GM18873 (cell line): ENCODE data around the gene MAGI2.
"Not testable (repeated sequence)": the region's sequence is repeated elsewhere in the genome, so short reads cannot be mapped to it uniquely, and the experiment has no call there.

ENCODE experiments used
- ATAC-seq: cut with Tn5 transposase; IDR thresholded peaks from one replicate; pipeline ENCODE4 v1.9.1; 2021; ENCODE audit warnings: mild to moderate bottlenecking, moderate library complexity, moderate number of reproducible peaks; ENCODE audit not compliant: unreplicated experiment, low FRiP score

MAGI2 gene

GRCh38 chr7:78296046-78296597, 1157.3 kb downstream of the MAGI2 start:
- ATAC-seq = no peak

- not testable (repeated sequence) for ATAC-seq
Measured at GRCh38 chr7:78289471-78289870, 1164.0 kb downstream of the MAGI2 start.

- no peak for ATAC-seq
Measured at GRCh38 chr7:78284945-78285344, 1168.5 kb downstream of the MAGI2 start.

GRCh38 chr7:78280276-78280675, 1173.2 kb downstream of the MAGI2 start:
- ATAC-seq = no peak

GRCh38 chr7:78279457-78279856, 1174.0 kb downstream of the MAGI2 start:
- ATAC-seq = no peak

GRCh38 chr7:78279032-78279431, 1174.4 kb downstream of the MAGI2 start:
- no peak for ATAC-seq

- ATAC-seq = no peak
Measured at GRCh38 chr7:78267141-78267540, 1186.3 kb downstream of the MAGI2 start.

GRCh38 chr7:78265486-78265885, 1188.0 kb downstream of the MAGI2 start:
- no peak for ATAC-seq

- ATAC-seq = no peak
Measured at GRCh38 chr7:78265071-78265470, 1188.4 kb downstream of the MAGI2 start.

GRCh38 chr7:78264105-78264504, 1189.4 kb downstream of the MAGI2 start:
- ATAC-seq = no peak

- no peak for ATAC-seq
Measured at GRCh38 chr7:78261739-78262138, 1191.7 kb downstream of the MAGI2 start.

- ATAC-seq = no peak
Measured at GRCh38 chr7:78261302-78261701, 1192.2 kb downstream of the MAGI2 start.

GRCh38 chr7:78260826-78261225, 1192.6 kb downstream of the MAGI2 start:
- ATAC-seq = no peak

- no peak for ATAC-seq
Measured at GRCh38 chr7:78254726-78255055, 1198.8 kb downstream of the MAGI2 start.

- no peak for ATAC-seq
Measured at GRCh38 chr7:78253850-78254725, 1199.4 kb downstream of the MAGI2 start.

- ATAC-seq = no peak
Measured at GRCh38 chr7:78248867-78249266, 1204.6 kb downstream of the MAGI2 start.

GRCh38 chr7:78247910-78248689, 1205.4 kb downstream of the MAGI2 start:
- no peak for ATAC-seq

GRCh38 chr7:78240179-78240578, 1213.3 kb downstream of the MAGI2 start:
- ATAC-seq = not testable (repeated sequence)

- no peak for ATAC-seq
Measured at GRCh38 chr7:78234634-78235033, 1218.8 kb downstream of the MAGI2 start.

- ATAC-seq = no peak
Measured at GRCh38 chr7:78232806-78233205, 1220.7 kb downstream of the MAGI2 start.

- no peak for ATAC-seq
Measured at GRCh38 chr7:78226059-78226719, 1227.3 kb downstream of the MAGI2 start.
